GM18519 (cell line): ENCODE results near the gene CCDC186.

ENCODE experiments used
- ATAC-seq: cut with Tn5 transposase; IDR thresholded peaks from one replicate; pipeline ENCODE4 v1.9.1; 2021; ENCODE audit warnings: mild to moderate bottlenecking, moderate library complexity; ENCODE audit not compliant: unreplicated experiment, low FRiP score

The CCDC186 gene

GRCh38 chr10:114117728-114118127 lies 56.3 kb downstream of the CCDC186 start:
- no peak for ATAC-seq

- no peak for ATAC-seq
These were observed 58.1 kb downstream of the CCDC186 start for GRCh38 chr10:114115661-114116445.

GRCh38 chr10:114110174-114110972 lies 63.6 kb downstream of the CCDC186 start:
- no peak for ATAC-seq

GRCh38 chr10:114103284-114103683 lies 70.7 kb downstream of the CCDC186 start:
- ATAC-seq, result no peak

- ATAC-seq, result no peak
These were observed 71.7 kb downstream of the CCDC186 start for GRCh38 chr10:114102256-114102655.

GRCh38 chr10:114100848-114101741 lies 72.9 kb downstream of the CCDC186 start:
- ATAC-seq, result no peak

GRCh38 chr10:114096864-114097263 lies 77.1 kb downstream of the CCDC186 start:
- ATAC-seq, result no peak

- peak; percentile 36 for ATAC-seq
These were observed 78.3 kb downstream of the CCDC186 start for GRCh38 chr10:114095559-114096337.

- ATAC-seq, result no peak
These were observed 79.2 kb downstream of the CCDC186 start for GRCh38 chr10:114094795-114095194.

GRCh38 chr10:114087655-114088054 lies 86.3 kb downstream of the CCDC186 start:
- no peak for ATAC-seq

GRCh38 chr10:114087255-114087654 lies 86.7 kb downstream of the CCDC186 start:
- ATAC-seq, result no peak

GRCh38 chr10:114084215-114084614 lies 89.8 kb downstream of the CCDC186 start:
- ATAC-seq, result no peak

- no peak for ATAC-seq
These were observed 91.0 kb downstream of the CCDC186 start for GRCh38 chr10:114083040-114083439.

GRCh38 chr10:114081911-114082583 lies 92.0 kb downstream of the CCDC186 start:
- no peak for ATAC-seq

GRCh38 chr10:114079421-114079820 lies 94.6 kb downstream of the CCDC186 start:
- ATAC-seq, result no peak

- ATAC-seq, result no peak
These were observed 95.7 kb downstream of the CCDC186 start for GRCh38 chr10:114078346-114078745.

GRCh38 chr10:114077815-114078219 lies 96.2 kb downstream of the CCDC186 start:
- ATAC-seq, result no peak

GRCh38 chr10:114077347-114077746 lies 96.7 kb downstream of the CCDC186 start:
- no peak for ATAC-seq

- ATAC-seq, result no peak
These were observed 98.9 kb downstream of the CCDC186 start for GRCh38 chr10:114075093-114075492.
